ENCODE results near the gene HLTF.

The HLTF gene

DNA sequence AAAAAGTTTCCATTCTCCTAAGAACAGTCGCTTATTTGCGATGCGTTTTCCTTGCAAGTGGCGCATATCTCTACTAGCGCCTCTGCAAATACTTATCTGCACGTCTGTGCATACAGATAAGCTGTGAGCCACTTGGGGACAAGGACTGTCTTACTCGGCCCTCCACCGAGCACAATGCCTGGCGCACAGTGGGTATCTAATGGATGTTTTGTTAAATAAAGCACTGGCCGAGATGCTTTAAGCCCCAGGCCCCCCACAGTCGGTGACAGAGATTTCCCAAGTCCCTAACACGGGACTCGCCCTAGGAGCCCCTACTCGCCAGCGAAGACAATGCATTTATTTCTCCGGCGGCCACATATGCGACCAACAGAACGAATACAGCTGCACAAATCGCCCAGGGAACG lies 503 bp downstream of the HLTF start:
- peak overlapping the region; percentile 80 for H3K27ac ChIP-seq
- TF ChIP-seq, protein P1, sequence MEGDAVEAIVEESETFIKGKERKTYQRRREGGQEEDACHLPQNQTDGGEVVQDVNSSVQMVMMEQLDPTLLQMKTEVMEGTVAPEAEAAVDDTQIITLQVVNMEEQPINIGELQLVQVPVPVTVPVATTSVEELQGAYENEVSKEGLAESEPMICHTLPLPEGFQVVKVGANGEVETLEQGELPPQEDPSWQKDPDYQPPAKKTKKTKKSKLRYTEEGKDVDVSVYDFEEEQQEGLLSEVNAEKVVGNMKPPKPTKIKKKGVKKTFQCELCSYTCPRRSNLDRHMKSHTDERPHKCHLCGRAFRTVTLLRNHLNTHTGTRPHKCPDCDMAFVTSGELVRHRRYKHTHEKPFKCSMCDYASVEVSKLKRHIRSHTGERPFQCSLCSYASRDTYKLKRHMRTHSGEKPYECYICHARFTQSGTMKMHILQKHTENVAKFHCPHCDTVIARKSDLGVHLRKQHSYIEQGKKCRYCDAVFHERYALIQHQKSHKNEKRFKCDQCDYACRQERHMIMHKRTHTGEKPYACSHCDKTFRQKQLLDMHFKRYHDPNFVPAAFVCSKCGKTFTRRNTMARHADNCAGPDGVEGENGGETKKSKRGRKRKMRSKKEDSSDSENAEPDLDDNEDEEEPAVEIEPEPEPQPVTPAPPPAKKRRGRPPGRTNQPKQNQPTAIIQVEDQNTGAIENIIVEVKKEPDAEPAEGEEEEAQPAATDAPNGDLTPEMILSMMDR (IDR thresholded peaks at IDR 0.05), result no peak
- no peak for TF ChIP-seq ZFX (IDR thresholded peaks at IDR 0.05; ENCODE audit: borderline replicate concordance)

DNA sequence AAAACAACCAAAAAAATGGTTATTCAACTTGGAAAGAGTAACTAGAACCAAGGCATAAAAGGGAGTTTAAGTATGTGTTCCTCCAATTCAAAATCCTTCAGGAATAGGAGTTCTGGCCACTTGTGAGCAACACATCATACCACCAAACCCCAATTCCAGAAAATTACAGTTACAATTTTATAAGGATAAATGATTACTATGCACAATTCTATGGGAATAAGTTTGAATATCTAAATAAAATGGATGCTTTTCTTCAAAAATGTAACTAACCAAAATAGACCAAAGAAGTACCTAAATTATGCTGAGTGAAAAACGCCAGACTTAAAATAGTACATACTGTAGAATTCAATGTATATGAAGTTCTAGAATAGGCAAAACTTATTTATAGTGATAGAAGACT lies 4.6 kb downstream of the HLTF start:
- no peak overlapping the region for H3K27ac ChIP-seq

DNA sequence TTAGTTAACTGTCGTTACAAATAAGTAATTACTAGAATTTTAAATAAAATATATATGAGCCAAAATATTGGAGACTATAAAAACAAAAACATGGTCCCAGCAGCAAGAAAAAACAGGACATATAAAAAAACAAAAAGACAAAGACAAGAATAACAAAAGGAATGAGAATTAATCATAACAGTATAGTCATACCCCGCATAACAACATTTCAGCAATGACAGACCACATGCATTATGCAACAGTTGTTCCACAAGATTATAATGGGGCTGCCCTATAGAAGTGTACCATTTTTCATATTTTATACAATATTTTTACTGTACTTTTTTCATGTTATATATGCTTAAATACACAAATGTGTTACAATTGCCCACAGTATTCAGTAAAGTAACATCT lies 5.6 kb downstream of the HLTF start:
- TF ChIP-seq ZFX (IDR thresholded peaks at IDR 0.05; ENCODE audit: borderline replicate concordance), result no peak
- TF ChIP-seq, protein P1 (IDR thresholded peaks at IDR 0.05), result no peak
- no peak overlapping the region for H3K27ac ChIP-seq

More for the DNA sequence above, 4.6 kb downstream of the HLTF start:
- TF ChIP-seq, protein P1 (IDR thresholded peaks at IDR 0.05), result no peak
- no peak for TF ChIP-seq ZFX (IDR thresholded peaks at IDR 0.05; ENCODE audit: borderline replicate concordance)

DNA sequence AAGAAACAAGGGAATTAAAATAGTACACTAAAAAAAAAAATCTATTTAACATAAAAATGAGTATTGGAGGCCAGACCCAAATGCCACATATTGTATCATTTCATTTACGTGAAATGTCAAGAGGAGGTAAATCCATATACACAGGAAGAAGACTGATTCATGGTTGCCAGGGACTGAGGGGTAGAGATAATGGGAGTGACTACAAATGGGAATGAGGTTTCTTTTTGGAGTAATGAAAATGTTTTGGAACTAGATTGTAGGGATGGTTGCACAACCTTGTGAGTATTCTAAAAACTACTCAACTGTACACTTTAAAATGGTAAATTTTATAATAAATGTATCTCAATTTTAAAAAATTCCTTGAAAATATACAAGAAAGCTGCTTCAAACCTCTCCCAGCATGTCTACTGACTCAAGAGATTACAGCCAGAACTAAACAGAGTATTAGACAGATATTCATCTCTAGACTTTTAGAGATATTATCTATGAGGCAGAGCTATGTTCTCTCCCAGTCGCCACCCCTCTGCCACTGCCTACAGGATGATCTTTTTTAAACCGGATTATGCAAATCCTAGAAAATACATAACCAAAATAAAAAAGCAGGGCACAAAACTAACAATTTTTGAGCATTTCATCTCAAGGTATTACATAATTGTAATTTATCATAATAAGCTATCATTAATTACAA lies 6.2 kb downstream of the HLTF start:
- H3K27ac ChIP-seq, result no peak overlapping the region
- TF ChIP-seq, protein P1 (IDR thresholded peaks at IDR 0.05), result no peak
- TF ChIP-seq ZFX (IDR thresholded peaks at IDR 0.05; ENCODE audit: borderline replicate concordance), result no peak

DNA sequence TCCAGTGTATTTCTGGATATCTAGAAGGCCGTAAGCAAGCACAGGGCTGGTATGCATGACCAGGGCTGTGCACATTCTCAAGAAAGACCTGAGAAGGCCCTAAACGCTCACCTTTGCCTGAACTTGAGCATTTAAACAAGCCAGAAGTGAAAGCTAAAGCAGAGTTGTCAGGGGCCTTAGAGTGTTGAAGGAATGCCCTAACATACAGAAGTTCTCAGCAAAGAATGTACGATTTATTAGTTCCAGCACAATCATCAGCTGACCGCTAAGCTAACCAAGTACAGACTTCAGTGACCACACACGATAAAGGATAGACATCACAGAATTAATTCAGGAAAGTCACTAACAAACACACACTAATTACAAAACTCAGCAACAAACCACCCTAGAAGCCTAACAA lies 8.7 kb downstream of the HLTF start:
- TF ChIP-seq, protein P1 (IDR thresholded peaks at IDR 0.05), result no peak
- no peak for TF ChIP-seq ZFX (IDR thresholded peaks at IDR 0.05; ENCODE audit: borderline replicate concordance)
- no peak overlapping the region for H3K27ac ChIP-seq

DNA sequence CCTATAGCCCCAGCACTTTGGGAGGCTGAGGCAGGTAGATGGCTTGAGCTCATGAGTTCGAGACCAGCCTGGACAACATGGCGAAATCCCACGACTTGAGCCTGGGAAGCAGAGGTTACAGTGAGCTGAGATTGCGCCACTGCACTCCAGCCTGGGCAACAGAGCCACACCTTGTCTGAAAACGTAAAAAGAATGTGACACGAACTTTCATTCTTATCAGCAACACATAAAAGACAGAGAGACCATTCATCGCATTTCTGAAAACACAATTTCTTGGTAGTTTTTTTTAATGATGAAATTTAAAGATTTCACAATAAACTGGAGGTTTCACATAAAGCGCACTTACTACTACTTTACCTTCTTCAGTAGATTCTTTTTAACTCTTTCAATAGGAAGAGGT lies 18.4 kb downstream of the HLTF start:
- no peak overlapping the region for H3K27ac ChIP-seq
- TF ChIP-seq, protein P1 (IDR thresholded peaks at IDR 0.05), result no peak
- TF ChIP-seq ZFX (IDR thresholded peaks at IDR 0.05; ENCODE audit: borderline replicate concordance), result no peak

DNA sequence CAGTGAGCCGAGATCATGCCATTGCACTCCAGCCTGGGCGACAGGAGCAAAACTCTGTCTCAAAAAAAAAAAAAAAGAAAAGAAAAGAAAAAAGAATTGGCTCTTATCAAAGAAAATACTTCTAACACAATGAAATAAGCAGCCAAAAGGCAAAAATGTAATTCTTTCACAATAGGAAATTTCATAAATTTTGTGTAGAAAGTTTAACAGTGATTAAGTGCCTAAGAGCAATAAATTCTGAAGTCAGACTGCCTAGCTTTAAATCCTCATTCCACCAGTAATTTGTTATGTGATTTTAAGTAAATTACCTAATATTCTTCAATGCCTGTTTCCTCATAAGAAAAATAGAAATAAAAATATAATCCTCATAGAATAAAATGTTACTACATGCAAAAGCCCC lies 24.6 kb downstream of the HLTF start:
- no peak overlapping the region for H3K27ac ChIP-seq
- TF ChIP-seq, protein P1 (IDR thresholded peaks at IDR 0.05), result no peak
- no peak for TF ChIP-seq ZFX (IDR thresholded peaks at IDR 0.05; ENCODE audit: borderline replicate concordance)
